Measurements from ENCODE around the gene IFT81. TPM values are rescaled to one million over a fixed set of nuclear protein-coding genes. Genes with fewer than 3 reads are reported as not detected.
"Not testable (repeated sequence)": the region's sequence is repeated elsewhere in the genome, so short reads cannot be mapped to it uniquely, and the experiment has no call there.

Gene IFT81
- polyA plus RNA-seq, 10 donors: 14.1 to 25.9 (median 17.6) TPM

- DNase-seq: peak in 1 of 3 donors; percentile 34
These were observed 75.4 kb downstream of the IFT81 start for GRCh38 chr12:110199339-110200123.

- no peak for DNase-seq
These were observed 75.9 kb downstream of the IFT81 start for GRCh38 chr12:110200124-110200417.

GRCh38 chr12:110201995-110202394, 77.8 kb downstream of the IFT81 start:
- DNase-seq: no peak

- DNase-seq: no peak
These were observed 79.4 kb downstream of the IFT81 start for GRCh38 chr12:110203546-110203945.

- DNase-seq: no peak
These were observed 81.8 kb downstream of the IFT81 start for GRCh38 chr12:110205931-110206330.

- peak in 2 of 3 donors; percentile 38 to 84 for DNase-seq
These were observed 87.7 kb downstream of the IFT81 start for GRCh38 chr12:110211639-110212536.

- no peak for DNase-seq
These were observed 94.0 kb downstream of the IFT81 start for GRCh38 chr12:110217996-110218674.

GRCh38 chr12:110222027-110222426, 97.9 kb downstream of the IFT81 start:
- no peak for DNase-seq

- DNase-seq: no peak
These were observed 98.3 kb downstream of the IFT81 start for GRCh38 chr12:110222433-110222832.

- DNase-seq: no peak
These were observed 99.7 kb downstream of the IFT81 start for GRCh38 chr12:110223777-110224378.

GRCh38 chr12:110224379-110225304, 100.5 kb downstream of the IFT81 start:
- peak; percentile 69 to 91 (median 80) for DNase-seq

- DNase-seq: no peak
These were observed 103.0 kb downstream of the IFT81 start for GRCh38 chr12:110227138-110227537.

- not testable (repeated sequence) for DNase-seq
These were observed 104.2 kb downstream of the IFT81 start for GRCh38 chr12:110228348-110228747.

GRCh38 chr12:110228756-110229155, 104.6 kb downstream of the IFT81 start:
- DNase-seq: no peak

GRCh38 chr12:110229409-110229808, 105.3 kb downstream of the IFT81 start:
- no peak for DNase-seq

- no peak for DNase-seq
These were observed 106.5 kb downstream of the IFT81 start for GRCh38 chr12:110230655-110231054.

GRCh38 chr12:110233212-110233903, 109.2 kb downstream of the IFT81 start:
- DNase-seq: peak in 1 of 3 donors; percentile 38

GRCh38 chr12:110234331-110234751, 110.2 kb downstream of the IFT81 start:
- DNase-seq: peak in 2 of 3 donors; percentile 40 to 52

- DNase-seq: peak in 1 of 3 donors; percentile 32
These were observed 110.6 kb downstream of the IFT81 start for GRCh38 chr12:110234755-110235154.

- no peak for DNase-seq
These were observed 111.2 kb downstream of the IFT81 start for GRCh38 chr12:110235383-110235782.

Data from muscle of back (tissue), 11 donors.